ENCODE data around the gene CAMTA1. TPM values are rescaled to one million over a fixed set of nuclear protein-coding genes. Genes with fewer than 3 reads are reported as not detected.
"Not testable (repeated sequence)": the region's sequence is repeated elsewhere in the genome, so short reads cannot be mapped to it uniquely, and the experiment has no call there.

CAMTA1 gene
- total RNA-seq, 3 donors from 2014 or later: 73.4 to 114 (median 82.6) TPM

- no peak overlapping the region for H3K4me3 ChIP-seq
- no peak for TF ChIP-seq CTCF (IDR thresholded peaks at IDR 0.05)
- H3K4me1 ChIP-seq (ENCODE audit: low read depth): no peaks in the 10 kb centered on the region
- ATAC-seq: no peak
- no peak for DNase-seq
- no peaks in the 10 kb centered on the region for H3K36me3 ChIP-seq (ENCODE audit: low read depth)
- no peaks in the 10 kb centered on the region for H3K9me3 ChIP-seq
- intact Hi-C loops (cut with DNase I, micrococcal nuclease): no loop called here
Measured at GRCh38 chr1:7410156-7410555, 624.9 kb downstream of the CAMTA1 start.

- DNase-seq: peak in 1 of 3 donors; percentile 30
- H3K9me3 ChIP-seq; intact Hi-C loops (cut with DNase I, micrococcal nuclease); ATAC-seq; H3K36me3 ChIP-seq (ENCODE audit: low read depth); H3K4me3 ChIP-seq; H3K4me1 ChIP-seq (ENCODE audit: low read depth): not testable (repeated sequence)
Measured at GRCh38 chr1:7417618-7418017, 632.4 kb downstream of the CAMTA1 start.

DNA sequence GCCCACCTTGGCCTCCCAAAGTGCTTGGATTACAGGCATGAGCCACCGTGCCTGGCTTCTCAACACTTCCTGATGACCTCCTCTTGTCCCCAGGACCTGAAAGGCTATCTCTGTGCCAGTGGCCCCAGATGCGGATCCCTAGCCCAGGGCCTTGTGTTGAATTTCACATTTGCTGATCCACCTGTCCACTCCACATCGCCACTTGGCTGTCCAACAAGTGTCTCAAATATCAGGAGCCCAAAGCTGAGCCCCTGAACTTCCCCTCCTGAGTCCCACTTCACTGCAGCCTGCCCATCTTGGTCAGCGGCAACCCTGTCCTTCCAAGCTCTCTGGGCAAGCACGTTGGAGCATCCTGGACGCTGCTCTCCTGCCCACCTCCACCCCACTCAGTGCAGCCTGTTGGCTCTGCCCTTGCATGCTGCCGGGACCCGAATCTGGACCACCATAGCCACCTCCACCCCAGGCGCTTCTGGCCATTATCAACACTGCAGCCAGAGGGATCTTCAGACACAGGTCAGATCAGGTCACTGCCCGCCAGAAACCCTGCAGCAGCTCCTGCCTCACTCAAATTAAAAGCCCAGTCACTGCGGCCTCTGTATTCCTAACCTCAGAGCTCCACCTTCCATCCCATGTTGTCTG is 633.3 kb downstream of the CAMTA1 start:
- Histone ChIP-seq H3K4me1 (ENCODE audit: low read depth) (no peaks in the 10 kb centered on the region), H3K9me3 (no peaks in the 10 kb centered on the region), H3K36me3 (ENCODE audit: low read depth) (no peaks in the 10 kb centered on the region), H3K4me3 (no peak overlapping the region)
- intact Hi-C loops (cut with DNase I, micrococcal nuclease): no loop called here
- ATAC-seq (no peak), DNase-seq (no peak)
- no peak for TF ChIP-seq CTCF (IDR thresholded peaks at IDR 0.05)

DNA sequence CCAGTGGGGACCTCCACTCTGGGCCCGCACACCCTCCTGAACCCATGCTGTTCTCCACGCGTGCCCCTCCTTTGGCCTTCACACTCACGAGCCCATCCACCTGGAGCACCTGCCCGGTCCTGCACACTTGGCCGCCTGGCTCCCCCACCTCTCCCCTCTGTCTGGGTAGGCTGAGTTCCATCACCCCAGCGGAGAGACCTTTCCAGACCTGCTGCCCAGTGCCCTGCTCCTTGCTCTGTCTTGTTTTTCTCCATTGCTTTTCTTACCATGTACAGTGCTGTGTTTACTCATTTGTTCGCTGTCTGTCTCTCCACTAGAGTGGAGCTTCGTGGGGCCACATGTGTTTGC is 634.8 kb downstream of the CAMTA1 start:
- no peak for ATAC-seq
- Histone ChIP-seq H3K4me3 (no peak overlapping the region), H3K36me3 (ENCODE audit: low read depth) (no peaks in the 10 kb centered on the region), H3K4me1 (ENCODE audit: low read depth) (no peaks in the 10 kb centered on the region), H3K9me3 (no peaks in the 10 kb centered on the region)
- no peak for TF ChIP-seq CTCF (IDR thresholded peaks at IDR 0.05)
- peak in 1 of 3 donors; percentile 29 for DNase-seq
- intact Hi-C loops (cut with DNase I, micrococcal nuclease): no loop called here

- no peaks in the 10 kb centered on the region for H3K4me1 ChIP-seq (ENCODE audit: low read depth)
- ATAC-seq (no peak), DNase-seq (no peak)
- no peaks in the 10 kb centered on the region for H3K9me3 ChIP-seq
- intact Hi-C loops (cut with DNase I, micrococcal nuclease): no loop called here
- H3K36me3 ChIP-seq (ENCODE audit: low read depth): no peaks in the 10 kb centered on the region
- no peak overlapping the region for H3K4me3 ChIP-seq
- TF ChIP-seq CTCF (IDR thresholded peaks at IDR 0.05): no peak
Measured at GRCh38 chr1:7420470-7421100, 635.3 kb downstream of the CAMTA1 start.

- DNase-seq: peak in 2 of 3 donors; percentile 3 to 36
Measured at GRCh38 chr1:7421471-7422075, 636.3 kb downstream of the CAMTA1 start.

More at GRCh38 chr1:7421471-7422075, 636.3 kb downstream of the CAMTA1 start:
- intact Hi-C loops (cut with DNase I, micrococcal nuclease): no loop called here
- Histone ChIP-seq H3K4me1 (ENCODE audit: low read depth) (no peaks in the 10 kb centered on the region), H3K9me3 (no peaks in the 10 kb centered on the region), H3K4me3 (no peak overlapping the region), H3K36me3 (ENCODE audit: low read depth) (no peaks in the 10 kb centered on the region)
- no peak for ATAC-seq
- no peak for TF ChIP-seq CTCF (IDR thresholded peaks at IDR 0.05)

All from mucosa of descending colon (tissue), 3 donors.